Transverse colon (tissue), 4 donors: ENCODE data around the gene CDH15.

Source experiments
- CTCF ChIP-seq, 5 experiments: fragments of 200-600 bp in 3 of 5; fragments of 450-650 bp in 2 of 5; sonication (generic) in 3 of 5; IDR thresholded peaks; 1 replicate in 2 of 5; 2 replicates in 3 of 5; pipeline ENCODE4 v1.5.1; 2016 to 2017; ENCODE audit warnings: antibody characterized with exemption in 5 of 5, inconsistent platforms in 3 of 5, mild to moderate bottlenecking in 2 of 5, moderate library complexity in 1 of 5
- EP300 ChIP-seq: sonication (generic); formaldehyde crosslinking; IDR thresholded peaks from one replicate; pipeline ENCODE4 v1.6.1; 2017; ENCODE audit warnings: antibody characterized with exemption, low read depth
- POLR2A ChIP-seq: fragments of 450-650 bp; IDR thresholded peaks from one replicate; pipeline ENCODE4 v1.6.1; 2016; ENCODE audit warnings: antibody characterized with exemption, mild to moderate bottlenecking, moderate library complexity
- POLR2AphosphoS5 ChIP-seq, 3 donors: sonication (generic); formaldehyde crosslinking; IDR thresholded peaks; one replicate each; pipeline ENCODE4 v1.6.1; 2016; ENCODE audit warnings: antibody characterized with exemption in 3 of 3

- no peak for TF ChIP-seq CTCF (IDR thresholded peaks at IDR 0.05)
- no peak for TF ChIP-seq EP300
- no peak for TF ChIP-seq POLR2A
- TF ChIP-seq POLR2AphosphoS5 (IDR thresholded peaks at IDR 0.05), result no peak
Measured at GRCh38 chr16:89178453-89179147, 7.1 kb downstream of the CDH15 start.
